ENCODE measurements around the gene MSRB3.
"Not testable (repeated sequence)": the region's sequence is repeated elsewhere in the genome, so short reads cannot be mapped to it uniquely, and the experiment has no call there.

Gene MSRB3

GRCh38 chr12:65460063-65460462, 181.6 kb downstream of the MSRB3 start:
- no peak for DNase-seq

- no peak for DNase-seq
Observed at GRCh38 chr12:65461017-65461416, 182.5 kb downstream of the MSRB3 start.

GRCh38 chr12:65462484-65462883, 184.0 kb downstream of the MSRB3 start:
- no peak for DNase-seq

GRCh38 chr12:65463082-65463481, 184.6 kb downstream of the MSRB3 start:
- DNase-seq = no peak

GRCh38 chr12:65463611-65464010, 185.1 kb downstream of the MSRB3 start:
- no peak for DNase-seq

- DNase-seq = no peak
Observed at GRCh38 chr12:65464930-65465329, 186.4 kb downstream of the MSRB3 start.

- DNase-seq = no peak
Observed at GRCh38 chr12:65465766-65466547, 187.5 kb downstream of the MSRB3 start.

- no peak for DNase-seq
Observed at GRCh38 chr12:65466911-65467310, 188.4 kb downstream of the MSRB3 start.

GRCh38 chr12:65470256-65470655, 191.8 kb downstream of the MSRB3 start:
- DNase-seq = no peak

- DNase-seq = no peak
Observed at GRCh38 chr12:65472079-65472478, 193.6 kb downstream of the MSRB3 start.

GRCh38 chr12:65474831-65475230, 196.3 kb downstream of the MSRB3 start:
- DNase-seq = no peak

GRCh38 chr12:65477721-65478120, 199.2 kb downstream of the MSRB3 start:
- no peak for DNase-seq

- not testable (repeated sequence) for DNase-seq
Observed at GRCh38 chr12:65483891-65484516, 205.5 kb downstream of the MSRB3 start.

GRCh38 chr12:65488197-65488596, 209.7 kb downstream of the MSRB3 start:
- no peak for DNase-seq

- DNase-seq = no peak
Observed at GRCh38 chr12:65490250-65490649, 211.8 kb downstream of the MSRB3 start.

- no peak for DNase-seq
Observed at GRCh38 chr12:65492998-65493912, 214.8 kb downstream of the MSRB3 start.

GRCh38 chr12:65493913-65494245, 215.4 kb downstream of the MSRB3 start:
- DNase-seq = no peak

- no peak for DNase-seq
Observed at GRCh38 chr12:65494537-65494936, 216.1 kb downstream of the MSRB3 start.

GRCh38 chr12:65495233-65495632, 216.8 kb downstream of the MSRB3 start:
- no peak for DNase-seq

- DNase-seq = no peak
Observed at GRCh38 chr12:65496617-65497016, 218.1 kb downstream of the MSRB3 start.

GRCh38 chr12:65497660-65498059, 219.2 kb downstream of the MSRB3 start:
- no peak for DNase-seq

- DNase-seq = no peak
Observed at GRCh38 chr12:65499167-65499566, 220.7 kb downstream of the MSRB3 start.

- DNase-seq = no peak
Observed at GRCh38 chr12:65500091-65500900, 221.8 kb downstream of the MSRB3 start.
